HG03565 (cell line): ENCODE measurements around the gene CEP57.

Source experiments
- ATAC-seq: cut with Tn5 transposase; IDR thresholded peaks from one replicate; pipeline ENCODE4 v1.9.1; 2021; ENCODE audit warnings: mild to moderate bottlenecking, moderate library complexity; ENCODE audit not compliant: unreplicated experiment

CEP57 gene

GRCh38 chr11:95790123-95790932, at the start of gene CEP57:
Gene CEP57, plus strand, starts transcription at chr11:95790498. Its CDS starts 201 bp downstream, at chr11:95790699.
- ATAC-seq: peak; percentile 64

DNA sequence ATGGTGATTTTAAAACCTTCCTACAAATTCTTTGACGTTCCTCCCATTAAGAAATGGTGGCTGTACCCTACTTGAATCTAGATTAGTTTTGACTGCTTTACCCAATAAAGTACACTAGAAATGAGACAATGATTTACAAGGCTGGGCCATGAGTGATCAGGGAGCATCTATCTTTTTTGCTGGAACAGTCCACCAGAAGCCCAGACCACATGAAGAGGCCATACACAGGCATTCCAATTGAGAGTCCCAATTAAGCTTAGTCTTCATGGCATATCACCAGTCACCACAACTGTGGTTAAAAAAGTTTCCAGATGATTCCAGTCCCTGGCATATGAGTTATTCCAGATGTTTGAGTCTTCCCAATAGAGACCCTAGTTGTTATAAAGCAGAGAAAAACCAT, 40.2 kb upstream of the CEP57 start:
- no peak for ATAC-seq

- no peak for ATAC-seq
These were observed 38.8 kb upstream of the CEP57 start for GRCh38 chr11:95751515-95751914.

DNA sequence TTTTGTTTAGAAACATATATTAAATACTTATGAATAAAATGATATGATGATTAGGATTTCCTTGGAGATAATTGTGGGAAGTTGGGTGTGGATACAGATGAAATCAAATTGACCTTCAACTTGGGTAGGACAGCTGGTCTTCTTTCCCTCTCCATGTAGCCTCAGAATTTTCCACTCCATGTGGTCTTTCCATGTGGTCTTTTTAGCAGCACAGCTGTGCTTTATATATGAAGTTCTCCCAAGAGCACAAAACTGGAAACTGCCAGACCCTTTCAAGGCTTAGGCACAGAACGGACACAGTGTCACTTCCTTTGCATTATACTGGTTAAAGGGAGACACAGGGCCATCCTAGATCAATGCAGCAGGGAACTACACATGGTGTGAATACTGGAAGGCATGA, 29.4 kb upstream of the CEP57 start:
- no peak for ATAC-seq

GRCh38 chr11:95762534-95762933, 27.8 kb upstream of the CEP57 start:
- no peak for ATAC-seq

DNA sequence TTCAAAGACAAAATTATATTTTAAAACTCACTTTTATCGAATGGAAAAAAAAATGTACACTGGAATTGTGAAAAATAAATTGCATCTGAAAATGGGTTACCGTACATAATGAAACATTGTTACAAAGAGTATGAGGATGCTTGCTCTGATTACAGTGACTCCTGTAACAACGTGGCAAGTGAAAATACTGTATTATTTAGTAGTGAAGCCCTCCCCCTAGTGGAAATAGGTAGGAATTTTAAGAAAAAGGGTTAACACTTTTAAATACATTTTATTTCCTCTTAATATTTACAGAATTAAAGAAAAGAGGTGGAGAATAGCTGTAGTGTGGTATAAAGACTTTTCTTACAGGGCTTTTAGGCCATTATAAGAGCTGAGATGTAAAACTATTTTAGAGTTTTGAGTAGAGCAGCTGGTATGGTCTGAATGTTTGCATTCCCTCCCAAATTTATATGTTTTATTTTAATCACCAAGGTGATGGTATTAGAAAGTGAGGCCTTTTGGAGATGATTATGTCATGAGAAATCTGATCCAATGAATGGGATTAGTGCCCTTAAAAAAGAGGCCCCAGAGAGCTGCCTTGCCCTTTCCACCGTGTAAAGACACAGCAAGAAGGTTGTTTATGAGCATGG, 25.9 kb upstream of the CEP57 start:
- peak; percentile 70 for ATAC-seq

- ATAC-seq: no peak
These were observed 23.6 kb upstream of the CEP57 start for GRCh38 chr11:95766701-95767100.

DNA sequence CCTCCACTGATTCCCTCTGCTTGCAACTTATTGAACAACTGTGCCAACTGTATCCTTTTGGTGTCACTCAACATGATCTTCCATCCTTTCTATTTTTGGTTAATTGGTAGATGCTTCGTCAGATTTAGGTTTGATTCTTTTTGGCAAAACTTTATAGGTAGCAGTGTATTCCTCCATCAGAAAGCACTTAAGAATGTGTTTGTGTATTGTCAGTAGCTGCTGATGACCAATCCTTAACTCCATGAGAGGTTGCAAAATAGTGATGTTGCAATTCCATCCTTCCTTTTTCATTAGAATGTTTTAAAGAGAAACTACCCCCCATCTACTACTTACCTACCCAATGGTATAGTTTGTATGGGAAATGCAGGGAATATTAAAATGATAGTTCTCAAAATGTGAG, 22.8 kb upstream of the CEP57 start:
- no peak for ATAC-seq

GRCh38 chr11:95768521-95768920, 21.8 kb upstream of the CEP57 start:
- no peak for ATAC-seq

GRCh38 chr11:95776859-95777258, 13.4 kb upstream of the CEP57 start:
- ATAC-seq: no peak

DNA sequence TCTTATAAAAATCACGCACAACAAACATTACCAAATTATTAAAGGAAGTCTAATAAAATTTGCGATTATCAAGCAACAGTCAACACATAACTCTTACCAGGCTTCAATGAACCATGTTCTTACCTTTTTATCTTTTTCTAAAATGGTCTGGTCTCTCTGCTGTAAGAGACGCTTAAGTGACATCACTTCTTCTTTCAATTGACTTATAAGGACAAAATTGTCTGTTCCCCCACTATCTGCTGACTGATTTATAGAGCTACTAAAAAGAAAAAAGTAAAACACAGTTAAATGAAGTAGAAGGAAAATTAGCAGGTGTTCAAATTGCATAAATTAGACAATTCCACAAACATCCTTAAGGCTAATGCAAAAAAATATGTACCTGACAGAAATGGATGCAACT, 11.6 kb upstream of the CEP57 start:
- peak; percentile 63 for ATAC-seq

GRCh38 chr11:95780544-95780943, 9.8 kb upstream of the CEP57 start:
- no peak for ATAC-seq

- ATAC-seq: no peak
These were observed 1.3 kb upstream of the CEP57 start for GRCh38 chr11:95788921-95789505.

- peak; percentile 61 for ATAC-seq
These were observed 684 bp upstream of the CEP57 start, which contains the start of gene FAM76B for GRCh38 chr11:95789506-95790122. Gene FAM76B, minus strand, starts transcription at chr11:95789782. Its CDS starts 304 bp downstream, at chr11:95789478.

DNA sequence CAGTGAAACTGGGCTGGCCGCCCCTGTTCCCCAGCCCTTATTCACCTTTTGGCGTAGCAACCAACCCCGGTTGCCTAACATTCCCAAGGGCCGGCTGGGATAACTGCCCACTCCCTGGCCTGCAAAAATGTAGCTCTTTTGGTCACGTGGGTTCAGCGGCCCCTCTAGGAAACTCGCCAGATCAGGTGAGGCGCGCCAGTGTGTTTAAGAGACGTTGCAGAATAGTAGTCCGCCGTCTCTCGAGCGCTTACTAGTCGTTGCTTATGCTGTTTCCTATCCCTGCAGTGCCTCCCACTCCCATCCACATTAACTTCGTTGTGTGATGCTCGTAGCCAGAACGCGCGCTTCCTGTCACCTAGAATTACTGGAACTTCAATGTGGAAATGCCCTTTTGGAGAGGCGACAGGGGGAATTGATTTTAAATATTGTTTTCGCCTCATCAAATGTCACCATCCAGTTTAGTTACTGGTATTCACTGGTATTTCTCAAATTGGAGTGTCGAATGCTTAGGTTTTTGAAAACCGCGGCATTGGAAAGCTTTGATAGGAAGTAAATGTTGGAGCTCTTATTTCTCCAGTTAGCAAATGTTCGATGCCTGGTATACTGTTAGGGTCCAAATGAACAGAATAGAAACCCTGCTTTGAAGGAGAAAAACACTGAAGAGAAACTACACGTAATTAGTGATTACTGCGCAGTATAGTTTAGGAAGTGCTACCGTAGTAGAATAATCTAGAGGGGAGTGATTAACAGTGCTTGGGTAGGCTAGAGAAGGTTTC, 823 bp downstream of the CEP57 start:
- no peak for ATAC-seq

DNA sequence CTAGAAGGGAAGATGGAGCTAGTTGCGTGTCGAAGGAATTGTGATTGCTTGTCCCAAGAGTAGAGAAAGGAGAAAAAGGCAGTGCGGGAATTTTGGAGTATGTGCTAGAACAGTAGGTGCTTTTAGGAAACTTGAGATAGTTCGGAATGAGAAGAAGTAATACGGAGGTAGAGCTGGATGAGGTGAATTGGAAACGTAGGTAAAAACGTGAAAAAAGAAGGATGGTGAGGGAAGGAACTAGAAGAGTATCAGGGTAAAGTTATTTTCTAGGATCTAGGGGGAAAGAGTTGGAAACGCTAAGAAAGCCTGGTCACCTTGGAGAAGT, 1.4 kb downstream of the CEP57 start:
- no peak for ATAC-seq

DNA sequence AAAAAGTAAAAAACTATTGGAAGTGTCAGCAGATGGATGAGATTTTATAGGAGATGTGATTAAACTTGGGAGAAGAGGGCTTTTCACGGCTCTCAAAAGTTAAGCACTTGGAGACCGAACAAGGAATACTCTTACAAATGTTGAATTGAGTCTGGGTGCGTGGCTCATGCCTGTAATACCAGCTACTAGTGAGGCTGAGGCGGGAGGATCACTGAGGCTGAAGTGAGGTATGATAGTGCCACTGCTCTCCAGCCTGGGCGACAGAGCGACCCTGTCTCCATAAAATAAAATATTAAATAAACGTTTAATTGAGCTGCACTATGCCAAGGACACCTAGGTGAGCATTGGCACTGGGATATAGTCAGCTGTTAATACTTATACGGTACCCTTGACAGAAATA, 1.9 kb downstream of the CEP57 start:
- ATAC-seq: no peak

- no peak for ATAC-seq
These were observed 2.4 kb downstream of the CEP57 start for GRCh38 chr11:95792700-95793099.

GRCh38 chr11:95793116-95793515, 2.8 kb downstream of the CEP57 start:
- ATAC-seq: no peak

DNA sequence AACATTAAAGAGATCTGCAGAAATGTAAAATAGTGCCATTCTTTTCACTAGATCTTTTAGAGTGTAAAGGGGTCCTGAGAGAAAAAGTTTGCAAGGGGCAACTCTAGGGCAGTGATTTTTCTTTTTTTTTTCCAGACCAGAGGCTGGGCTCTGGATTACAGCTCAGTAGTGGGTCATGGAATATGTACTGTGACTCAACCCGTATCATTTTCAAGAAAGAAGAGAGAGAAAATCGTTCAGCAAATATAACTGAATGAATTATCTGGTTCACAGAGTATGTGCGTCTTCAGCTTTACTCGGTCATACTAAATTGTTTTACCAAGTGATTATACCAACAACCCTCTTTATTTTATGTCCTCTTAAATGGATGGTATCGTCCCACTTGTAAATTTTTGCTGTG, 3.8 kb downstream of the CEP57 start:
- ATAC-seq: no peak
